M059J (cell line): ENCODE measurements around the gene CDH16. TPM values are rescaled to one million over a fixed set of nuclear protein-coding genes. Genes with fewer than 3 reads are reported as not detected.
"Not testable (repeated sequence)": the region's sequence is repeated elsewhere in the genome, so short reads cannot be mapped to it uniquely, and the experiment has no call there.

Experiments used
- DNase-seq: peaks from one replicate; pipeline ENCODE4 v3.0.0-alpha.2; 2012; ENCODE audit warnings: low read depth
- total RNA-seq: library from RNA; depleted of rRNA; stranded (reverse); fragments of >200 nt; shearing (Covaris generic); gene quantifications from 2 replicates; pipeline ENCODE4 v1.2.3, GENCODE V29; 2014; rRNA removed

The CDH16 gene
- total RNA-seq = not detected in 2 replicates

- no peak for DNase-seq
These were observed at the start of gene CDH16 for GRCh38 chr16:66918803-66919568. Gene CDH16 (minus strand): TSS chr16:66918885. CDS start chr16:66918065, 820 bp downstream.

GRCh38 chr16:66964049-66964448 lies 45.4 kb upstream of the CDH16 start:
- DNase-seq = no peak

GRCh38 chr16:66961914-66962313 lies 43.2 kb upstream of the CDH16 start:
- DNase-seq = no peak

- DNase-seq = peak; percentile 69
These were observed 42.5 kb upstream of the CDH16 start, which contains the start of gene CES3 for GRCh38 chr16:66961065-66961744. Gene CES3 (plus strand): TSS chr16:66961266. CDS start chr16:66961308, 42 bp downstream.

- no peak for DNase-seq
These were observed 41.6 kb upstream of the CDH16 start for GRCh38 chr16:66960270-66960669.

- DNase-seq = no peak
These were observed 41.0 kb upstream of the CDH16 start for GRCh38 chr16:66959704-66960161.

- no peak for DNase-seq
These were observed 40.4 kb upstream of the CDH16 start for GRCh38 chr16:66958857-66959703.

GRCh38 chr16:66956154-66956457 lies 37.4 kb upstream of the CDH16 start:
- DNase-seq = not testable (repeated sequence)

GRCh38 chr16:66955363-66956153 lies 36.9 kb upstream of the CDH16 start:
- not testable (repeated sequence) for DNase-seq

GRCh38 chr16:66954097-66954659 lies 35.5 kb upstream of the CDH16 start:
- DNase-seq = peak; percentile 76

GRCh38 chr16:66953462-66954096 lies 34.9 kb upstream of the CDH16 start:
- DNase-seq = no peak

- no peak for DNase-seq
These were observed 33.9 kb upstream of the CDH16 start for GRCh38 chr16:66952430-66953110.

GRCh38 chr16:66950971-66951790 lies 32.5 kb upstream of the CDH16 start:
- DNase-seq = peak; percentile 63

- DNase-seq = no peak
These were observed 31.8 kb upstream of the CDH16 start for GRCh38 chr16:66950437-66950836.

GRCh38 chr16:66949472-66949871 lies 30.8 kb upstream of the CDH16 start:
- DNase-seq = no peak

- DNase-seq = no peak
These were observed 30.1 kb upstream of the CDH16 start for GRCh38 chr16:66948837-66949225.

- peak; percentile 36 for DNase-seq
These were observed 29.6 kb upstream of the CDH16 start for GRCh38 chr16:66948134-66948836.

- DNase-seq = peak; percentile 89
These were observed 28.8 kb upstream of the CDH16 start for GRCh38 chr16:66947302-66948065.
